Measurements from ENCODE around the gene TNFSF15. TPM values are rescaled to one million over a fixed set of nuclear protein-coding genes. Genes with fewer than 3 reads are reported as not detected.
A peak's percentile ranks its signal among the peaks of the same experiment; 100 is the strongest.

The TNFSF15 gene
- total RNA-seq, 1 experiment from 2014 or later = 0.03 TPM

DNA sequence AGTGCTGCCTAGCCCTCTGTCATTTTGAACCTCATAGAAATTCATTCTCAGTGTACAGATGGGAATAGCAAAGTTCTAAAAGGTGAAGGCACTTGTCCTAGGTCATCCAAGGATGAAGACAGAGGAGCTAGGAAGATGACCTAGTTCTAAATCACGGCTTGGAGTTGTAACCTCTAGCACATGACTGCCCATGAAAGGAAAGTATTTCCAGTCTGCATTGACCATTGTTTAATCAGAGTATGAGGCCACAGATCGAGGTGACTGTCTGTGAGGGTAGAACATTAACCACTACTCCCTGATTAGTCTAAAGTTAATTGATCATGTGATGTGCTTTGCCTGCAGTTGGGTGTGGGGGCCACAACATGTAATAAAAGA lies 674 bp upstream of the TNFSF15 start:
- Histone ChIP-seq H3K4me1 (ENCODE audit: control insufficient read depth, insufficient read depth, low read length) (no peaks in the 10 kb centered on the region), H3K4me3 (ENCODE audit: low read depth in 2 of 2, low read length in 2 of 2) (no peak overlapping the region), H3K27ac (ENCODE audit: low read length) (no peak overlapping the region), H3K36me3 (ENCODE audit: control insufficient read depth, insufficient read depth, low read length) (no peaks in the 10 kb centered on the region), H3K9me3 (ENCODE audit: control insufficient read depth, insufficient read depth, low read depth, low read length) (no peaks in the 10 kb centered on the region), H3K27me3 (ENCODE audit: control insufficient read depth, insufficient read depth, low read length) (no peaks in the 10 kb centered on the region)
- no peak for TF ChIP-seq POLR2AphosphoS5 (IDR thresholded peaks at IDR 0.05; ENCODE audit: low read depth, low read length)
- ATAC-seq (no peak), DNase-seq (ENCODE audit: low read depth, low spot score) (no peak)
- intact Hi-C loops (cut with micrococcal nuclease; ENCODE audit: unreplicated experiment) = no loop called here
- ChIA-PET POLR2A (no interaction called here), CTCF (no interaction called here)
- in situ Hi-C loops (cut with HindIII; ENCODE audit: low pct_unique_long_range_greater_than_20kb, low sequenced_read_pairs) = no loop called here
- BruUV-seq (replicated peaks) = no TSS peak

DNA sequence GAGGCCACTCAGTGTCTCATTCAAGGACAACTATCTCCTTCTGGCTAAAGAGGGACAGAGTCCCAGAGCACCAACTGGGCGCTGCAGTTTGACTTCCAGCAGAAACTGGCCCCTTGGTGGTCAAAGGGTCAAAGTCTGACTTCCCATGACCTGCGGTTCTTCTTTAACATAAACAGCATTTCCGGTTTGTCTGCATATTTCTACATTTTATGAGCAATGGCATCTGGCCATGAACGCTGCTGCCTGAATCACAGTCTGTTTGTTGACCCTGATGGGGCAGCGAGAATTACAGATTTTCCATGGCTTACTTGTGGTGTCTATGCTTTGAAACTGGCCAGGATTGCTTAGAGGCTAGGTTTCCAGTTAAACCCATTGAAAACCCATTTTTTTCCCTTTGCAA lies 1.3 kb downstream of the TNFSF15 start:
- H3K27ac ChIP-seq (ENCODE audit: low read length) = no peak overlapping the region
- ATAC-seq (no peak), DNase-seq (ENCODE audit: low read depth, low spot score) (peak; percentile 12)
- intact Hi-C loops (cut with micrococcal nuclease; ENCODE audit: unreplicated experiment) (no loop called here), in situ Hi-C loops (cut with HindIII; ENCODE audit: low pct_unique_long_range_greater_than_20kb, low sequenced_read_pairs) (no loop called here)
- H3K9me3 ChIP-seq (ENCODE audit: control insufficient read depth, insufficient read depth, low read depth, low read length) = no peaks in the 10 kb centered on the region
- no peaks in the 10 kb centered on the region for H3K36me3 ChIP-seq (ENCODE audit: control insufficient read depth, insufficient read depth, low read length)
- H3K4me1 ChIP-seq (ENCODE audit: control insufficient read depth, insufficient read depth, low read length) = no peaks in the 10 kb centered on the region
- no peaks in the 10 kb centered on the region for H3K27me3 ChIP-seq (ENCODE audit: control insufficient read depth, insufficient read depth, low read length)
- ChIA-PET POLR2A (no interaction called here), CTCF (no interaction called here)
- TF ChIP-seq, protein P1, sequence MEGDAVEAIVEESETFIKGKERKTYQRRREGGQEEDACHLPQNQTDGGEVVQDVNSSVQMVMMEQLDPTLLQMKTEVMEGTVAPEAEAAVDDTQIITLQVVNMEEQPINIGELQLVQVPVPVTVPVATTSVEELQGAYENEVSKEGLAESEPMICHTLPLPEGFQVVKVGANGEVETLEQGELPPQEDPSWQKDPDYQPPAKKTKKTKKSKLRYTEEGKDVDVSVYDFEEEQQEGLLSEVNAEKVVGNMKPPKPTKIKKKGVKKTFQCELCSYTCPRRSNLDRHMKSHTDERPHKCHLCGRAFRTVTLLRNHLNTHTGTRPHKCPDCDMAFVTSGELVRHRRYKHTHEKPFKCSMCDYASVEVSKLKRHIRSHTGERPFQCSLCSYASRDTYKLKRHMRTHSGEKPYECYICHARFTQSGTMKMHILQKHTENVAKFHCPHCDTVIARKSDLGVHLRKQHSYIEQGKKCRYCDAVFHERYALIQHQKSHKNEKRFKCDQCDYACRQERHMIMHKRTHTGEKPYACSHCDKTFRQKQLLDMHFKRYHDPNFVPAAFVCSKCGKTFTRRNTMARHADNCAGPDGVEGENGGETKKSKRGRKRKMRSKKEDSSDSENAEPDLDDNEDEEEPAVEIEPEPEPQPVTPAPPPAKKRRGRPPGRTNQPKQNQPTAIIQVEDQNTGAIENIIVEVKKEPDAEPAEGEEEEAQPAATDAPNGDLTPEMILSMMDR (IDR thresholded peaks at IDR 0.05) = no peak
- TF ChIP-seq SIN3A (IDR thresholded peaks at IDR 0.05; ENCODE audit: borderline replicate concordance, insufficient read depth, low read depth, low read length) = no peak
- no peak overlapping the region for H3K4me3 ChIP-seq (ENCODE audit: low read depth in 2 of 2, low read length in 2 of 2)
- no TSS peak for BruUV-seq (replicated peaks)

DNA sequence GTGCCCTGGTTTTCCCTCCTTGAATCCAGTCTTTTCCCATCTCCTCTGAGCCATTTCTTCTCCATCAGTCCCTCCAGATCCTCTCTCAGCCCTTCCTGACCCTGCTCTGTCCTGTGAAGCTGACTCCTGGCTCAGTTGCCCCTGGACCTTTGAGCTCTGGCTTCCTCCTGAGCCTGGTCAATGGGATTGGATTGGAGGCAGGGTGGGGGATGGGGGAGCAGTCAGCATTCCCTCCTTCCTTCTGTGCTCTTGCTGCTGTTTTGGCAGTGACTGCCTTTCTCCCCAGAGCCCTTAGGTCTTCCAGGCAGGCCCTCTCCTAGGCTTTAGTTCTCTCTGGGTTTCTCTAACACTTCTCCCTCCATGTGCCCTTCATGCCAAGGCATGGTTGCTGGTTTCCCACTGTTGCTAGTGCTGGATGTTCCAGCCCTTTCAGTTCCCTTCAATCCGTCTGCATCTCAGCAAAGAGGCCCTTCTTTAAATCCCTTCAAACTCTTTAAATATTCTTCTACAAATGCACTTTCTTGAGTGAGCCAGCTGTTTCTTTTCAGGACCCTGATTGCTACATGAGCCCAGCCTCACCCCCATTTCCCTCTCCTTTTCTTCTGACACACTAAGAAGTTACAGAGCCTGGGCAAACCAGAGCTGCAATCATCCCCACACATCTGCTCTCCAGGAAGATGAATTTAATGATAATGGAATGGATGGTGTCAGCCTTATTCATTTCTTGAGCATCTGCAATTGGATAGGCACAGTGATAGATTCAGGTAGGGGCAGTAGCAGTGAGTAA lies 2.2 kb downstream of the TNFSF15 start:
- Histone ChIP-seq H3K4me3 (ENCODE audit: low read depth in 2 of 2, low read length in 2 of 2) (no peak overlapping the region), H3K27me3 (ENCODE audit: control insufficient read depth, insufficient read depth, low read length) (no peaks in the 10 kb centered on the region), H3K36me3 (ENCODE audit: control insufficient read depth, insufficient read depth, low read length) (no peaks in the 10 kb centered on the region), H3K4me1 (ENCODE audit: control insufficient read depth, insufficient read depth, low read length) (no peaks in the 10 kb centered on the region), H3K27ac (ENCODE audit: low read length) (no peak overlapping the region), H3K9me3 (ENCODE audit: control insufficient read depth, insufficient read depth, low read depth, low read length) (no peaks in the 10 kb centered on the region)
- ChIA-PET POLR2A (no interaction called here), CTCF (no interaction called here)
- no TSS peak for BruUV-seq (replicated peaks)
- intact Hi-C loops (cut with micrococcal nuclease; ENCODE audit: unreplicated experiment) = no loop called here
- in situ Hi-C loops (cut with HindIII; ENCODE audit: low pct_unique_long_range_greater_than_20kb, low sequenced_read_pairs) = no loop called here
- ATAC-seq (no peak), DNase-seq (ENCODE audit: low read depth, low spot score) (no peak)
- TF ChIP-seq, protein P2, sequence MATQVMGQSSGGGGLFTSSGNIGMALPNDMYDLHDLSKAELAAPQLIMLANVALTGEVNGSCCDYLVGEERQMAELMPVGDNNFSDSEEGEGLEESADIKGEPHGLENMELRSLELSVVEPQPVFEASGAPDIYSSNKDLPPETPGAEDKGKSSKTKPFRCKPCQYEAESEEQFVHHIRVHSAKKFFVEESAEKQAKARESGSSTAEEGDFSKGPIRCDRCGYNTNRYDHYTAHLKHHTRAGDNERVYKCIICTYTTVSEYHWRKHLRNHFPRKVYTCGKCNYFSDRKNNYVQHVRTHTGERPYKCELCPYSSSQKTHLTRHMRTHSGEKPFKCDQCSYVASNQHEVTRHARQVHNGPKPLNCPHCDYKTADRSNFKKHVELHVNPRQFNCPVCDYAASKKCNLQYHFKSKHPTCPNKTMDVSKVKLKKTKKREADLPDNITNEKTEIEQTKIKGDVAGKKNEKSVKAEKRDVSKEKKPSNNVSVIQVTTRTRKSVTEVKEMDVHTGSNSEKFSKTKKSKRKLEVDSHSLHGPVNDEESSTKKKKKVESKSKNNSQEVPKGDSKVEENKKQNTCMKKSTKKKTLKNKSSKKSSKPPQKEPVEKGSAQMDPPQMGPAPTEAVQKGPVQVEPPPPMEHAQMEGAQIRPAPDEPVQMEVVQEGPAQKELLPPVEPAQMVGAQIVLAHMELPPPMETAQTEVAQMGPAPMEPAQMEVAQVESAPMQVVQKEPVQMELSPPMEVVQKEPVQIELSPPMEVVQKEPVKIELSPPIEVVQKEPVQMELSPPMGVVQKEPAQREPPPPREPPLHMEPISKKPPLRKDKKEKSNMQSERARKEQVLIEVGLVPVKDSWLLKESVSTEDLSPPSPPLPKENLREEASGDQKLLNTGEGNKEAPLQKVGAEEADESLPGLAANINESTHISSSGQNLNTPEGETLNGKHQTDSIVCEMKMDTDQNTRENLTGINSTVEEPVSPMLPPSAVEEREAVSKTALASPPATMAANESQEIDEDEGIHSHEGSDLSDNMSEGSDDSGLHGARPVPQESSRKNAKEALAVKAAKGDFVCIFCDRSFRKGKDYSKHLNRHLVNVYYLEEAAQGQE (IDR thresholded peaks at IDR 0.05; ENCODE audit: insufficient read depth in 1 of 2, low read depth in 2 of 2, low read length in 1 of 2) = no peak
- TF ChIP-seq SIN3A (IDR thresholded peaks at IDR 0.05; ENCODE audit: borderline replicate concordance, insufficient read depth, low read depth, low read length) = no peak
- TF ChIP-seq POLR2AphosphoS5 (IDR thresholded peaks at IDR 0.05; ENCODE audit: low read depth, low read length) = no peak
- TF ChIP-seq, protein P1 (IDR thresholded peaks at IDR 0.05) = no peak
- no peak for TF ChIP-seq TCF7L2 (IDR thresholded peaks at IDR 0.05; ENCODE audit: low read depth, low read length)

Data from Panc1 (cell line).